ENCODE data around the gene MFSD2A. TPM values are rescaled to one million over a fixed set of nuclear protein-coding genes. Genes with fewer than 3 reads are reported as not detected.

The MFSD2A gene
- total RNA-seq, 4 donors from 2014 or later = 6.6 to 239 (median 132) TPM

- no peaks in the 10 kb centered on the region for H3K4me1 ChIP-seq
- no peaks in the 10 kb centered on the region for H3K9me3 ChIP-seq
- H3K27me3 ChIP-seq = no peaks in the 10 kb centered on the region
- no peak for DNase-seq
- H3K27ac ChIP-seq = no peak overlapping the region
- H3K36me3 ChIP-seq = no peaks in the 10 kb centered on the region
- H3K4me3 ChIP-seq = no peak overlapping the region
- TF ChIP-seq, protein P1, sequence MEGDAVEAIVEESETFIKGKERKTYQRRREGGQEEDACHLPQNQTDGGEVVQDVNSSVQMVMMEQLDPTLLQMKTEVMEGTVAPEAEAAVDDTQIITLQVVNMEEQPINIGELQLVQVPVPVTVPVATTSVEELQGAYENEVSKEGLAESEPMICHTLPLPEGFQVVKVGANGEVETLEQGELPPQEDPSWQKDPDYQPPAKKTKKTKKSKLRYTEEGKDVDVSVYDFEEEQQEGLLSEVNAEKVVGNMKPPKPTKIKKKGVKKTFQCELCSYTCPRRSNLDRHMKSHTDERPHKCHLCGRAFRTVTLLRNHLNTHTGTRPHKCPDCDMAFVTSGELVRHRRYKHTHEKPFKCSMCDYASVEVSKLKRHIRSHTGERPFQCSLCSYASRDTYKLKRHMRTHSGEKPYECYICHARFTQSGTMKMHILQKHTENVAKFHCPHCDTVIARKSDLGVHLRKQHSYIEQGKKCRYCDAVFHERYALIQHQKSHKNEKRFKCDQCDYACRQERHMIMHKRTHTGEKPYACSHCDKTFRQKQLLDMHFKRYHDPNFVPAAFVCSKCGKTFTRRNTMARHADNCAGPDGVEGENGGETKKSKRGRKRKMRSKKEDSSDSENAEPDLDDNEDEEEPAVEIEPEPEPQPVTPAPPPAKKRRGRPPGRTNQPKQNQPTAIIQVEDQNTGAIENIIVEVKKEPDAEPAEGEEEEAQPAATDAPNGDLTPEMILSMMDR (IDR thresholded peaks at IDR 0.05) = no peak
- no peak for TF ChIP-seq POLR2A (IDR thresholded peaks at IDR 0.05)
Measured at GRCh38 chr1:39990428-39990827, 35.5 kb downstream of the MFSD2A start.

GRCh38 chr1:39992234-39992633 lies 37.3 kb downstream of the MFSD2A start:
- Histone ChIP-seq H3K36me3 (no peaks in the 10 kb centered on the region), H3K27ac (no peak overlapping the region), H3K4me1 (peaks cover 0 to 6% (median 0%) of the 10 kb centered on the region in 4 donors), H3K27me3 (no peaks in the 10 kb centered on the region), H3K9me3 (no peaks in the 10 kb centered on the region), H3K4me3 (no peak overlapping the region)
- TF ChIP-seq, protein P1 (IDR thresholded peaks at IDR 0.05) = no peak
- no peak for TF ChIP-seq POLR2A (IDR thresholded peaks at IDR 0.05)
- no peak for DNase-seq

GRCh38 chr1:39992888-39993287 lies 37.9 kb downstream of the MFSD2A start:
- H3K27me3 ChIP-seq = no peaks in the 10 kb centered on the region
- no peaks in the 10 kb centered on the region for H3K36me3 ChIP-seq
- H3K4me1 ChIP-seq = peaks cover 0 to 6% (median 0%) of the 10 kb centered on the region in 4 donors
- no peak overlapping the region for H3K4me3 ChIP-seq
- no peak for TF ChIP-seq POLR2A (IDR thresholded peaks at IDR 0.05)
- TF ChIP-seq, protein P1 (IDR thresholded peaks at IDR 0.05) = no peak
- no peak for DNase-seq
- no peaks in the 10 kb centered on the region for H3K9me3 ChIP-seq
- H3K27ac ChIP-seq = no peak overlapping the region

DNA sequence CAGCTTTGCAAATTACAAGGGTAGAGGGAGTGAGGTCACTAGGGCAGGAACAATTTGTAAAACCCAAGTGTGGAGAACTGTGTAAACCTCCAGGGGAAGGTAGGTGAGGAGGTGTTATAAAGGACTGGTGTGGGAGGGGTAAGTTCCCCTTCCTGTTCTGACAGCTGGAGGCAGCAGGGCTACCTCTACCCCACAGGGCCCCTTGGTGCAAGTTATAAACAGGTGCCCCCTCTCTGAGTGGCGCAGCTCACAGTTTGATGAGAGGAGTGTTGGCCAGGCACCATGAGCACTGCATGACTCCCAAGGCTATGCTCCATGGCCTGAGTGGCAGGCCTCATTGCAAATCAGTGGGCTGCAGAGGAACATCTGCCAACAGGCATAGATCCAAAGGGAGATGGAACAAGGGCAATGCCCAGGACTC lies 41.0 kb downstream of the MFSD2A start:
- TF ChIP-seq, protein P1 (IDR thresholded peaks at IDR 0.05) = no peak
- TF ChIP-seq POLR2A (IDR thresholded peaks at IDR 0.05) = no peak
- Histone ChIP-seq H3K4me3 (no peak overlapping the region), H3K4me1 (peaks cover 0 to 6% (median 0%) of the 10 kb centered on the region in 4 donors), H3K27ac (peak overlapping the region in 3 of 4 donors; percentile 5 to 46 (median 35)), H3K27me3 (no peaks in the 10 kb centered on the region), H3K9me3 (no peaks in the 10 kb centered on the region), H3K36me3 (no peaks in the 10 kb centered on the region)
- peak in 2 of 3 donors; percentile 38 to 52 for DNase-seq

DNA sequence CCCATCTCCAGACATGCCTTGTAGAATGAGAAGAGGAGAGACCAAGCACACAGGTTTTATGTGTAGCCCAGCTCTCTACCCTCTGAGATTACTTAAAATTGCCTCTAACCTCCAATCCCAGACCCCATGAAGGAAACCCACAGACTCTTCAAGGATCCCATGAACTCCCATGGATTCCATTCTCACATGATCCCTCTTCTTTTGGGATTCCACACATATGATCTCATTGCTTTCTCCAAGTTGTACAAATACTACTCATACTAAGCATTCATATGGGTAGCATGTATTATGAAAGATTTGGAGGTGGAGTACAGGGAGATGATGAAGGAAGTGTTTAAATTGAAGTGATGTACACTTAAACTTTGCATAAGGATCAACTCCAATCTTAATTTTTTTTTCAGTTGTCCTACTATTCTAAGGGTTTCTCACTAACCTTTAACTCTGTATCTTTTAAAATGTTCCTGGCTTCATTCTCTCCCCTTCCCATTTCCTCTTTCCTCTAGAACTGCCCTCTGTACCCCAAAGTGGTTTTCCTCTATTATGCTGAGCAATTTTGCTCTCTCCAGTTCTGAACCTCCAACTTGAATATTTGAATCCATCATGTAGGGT lies 41.6 kb downstream of the MFSD2A start:
- Histone ChIP-seq H3K36me3 (no peaks in the 10 kb centered on the region), H3K9me3 (no peaks in the 10 kb centered on the region), H3K27ac (peak overlapping the region in 3 of 4 donors; percentile 5 to 46 (median 35)), H3K4me3 (no peak overlapping the region), H3K4me1 (peaks cover 0 to 6% (median 0%) of the 10 kb centered on the region in 4 donors), H3K27me3 (no peaks in the 10 kb centered on the region)
- no peak for TF ChIP-seq POLR2A (IDR thresholded peaks at IDR 0.05)
- TF ChIP-seq, protein P1 (IDR thresholded peaks at IDR 0.05) = no peak
- DNase-seq = no peak

Measured in Peyer's patch (tissue), 4 donors.